A673 (cell line): ENCODE measurements around the gene CEP57L1.

Experiments used
- EZH2 ChIP-seq: fragments of 200-600 bp; sonication (generic); IDR thresholded peaks from 2 replicates; pipeline ENCODE4 v1.6.1; 2017; ENCODE audit warnings: borderline replicate concordance, low read depth, mild to moderate bottlenecking, mixed read lengths, antibody characterized with exemption, low read length; ENCODE audit not compliant: poor library complexity, severe bottlenecking
- TF ChIP-seq, protein P1 (sequence below): fragments of 300-800, 200-600 bp; sonication (generic); conservative IDR thresholded peaks from 2 replicates; pipeline ENCODE4 v1.5.1; 2017; ENCODE audit warnings: low read depth, mild to moderate bottlenecking, antibody characterized with exemption, low read length, moderate library complexity, mixed read lengths

DNA sequence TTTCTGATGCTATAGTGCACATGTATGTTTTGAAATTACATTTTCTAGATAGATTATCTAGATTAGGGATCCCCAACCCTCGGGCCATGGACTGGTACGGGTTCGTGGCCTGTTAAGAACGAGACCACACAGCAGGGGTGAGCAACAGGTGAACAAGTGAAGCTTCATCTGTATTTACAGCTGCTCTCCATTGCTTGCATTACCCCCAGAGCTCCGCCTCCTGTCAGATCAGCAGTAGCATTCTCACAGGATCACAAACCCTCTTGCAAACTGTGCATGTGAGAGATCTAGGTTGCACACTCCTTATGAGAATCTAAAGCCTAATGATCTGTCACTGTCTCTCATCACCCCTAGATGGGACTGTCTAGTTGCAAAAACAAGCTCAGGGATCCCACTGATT is 10.4 kb downstream of the CEP57L1 start:
- TF ChIP-seq, protein P1, sequence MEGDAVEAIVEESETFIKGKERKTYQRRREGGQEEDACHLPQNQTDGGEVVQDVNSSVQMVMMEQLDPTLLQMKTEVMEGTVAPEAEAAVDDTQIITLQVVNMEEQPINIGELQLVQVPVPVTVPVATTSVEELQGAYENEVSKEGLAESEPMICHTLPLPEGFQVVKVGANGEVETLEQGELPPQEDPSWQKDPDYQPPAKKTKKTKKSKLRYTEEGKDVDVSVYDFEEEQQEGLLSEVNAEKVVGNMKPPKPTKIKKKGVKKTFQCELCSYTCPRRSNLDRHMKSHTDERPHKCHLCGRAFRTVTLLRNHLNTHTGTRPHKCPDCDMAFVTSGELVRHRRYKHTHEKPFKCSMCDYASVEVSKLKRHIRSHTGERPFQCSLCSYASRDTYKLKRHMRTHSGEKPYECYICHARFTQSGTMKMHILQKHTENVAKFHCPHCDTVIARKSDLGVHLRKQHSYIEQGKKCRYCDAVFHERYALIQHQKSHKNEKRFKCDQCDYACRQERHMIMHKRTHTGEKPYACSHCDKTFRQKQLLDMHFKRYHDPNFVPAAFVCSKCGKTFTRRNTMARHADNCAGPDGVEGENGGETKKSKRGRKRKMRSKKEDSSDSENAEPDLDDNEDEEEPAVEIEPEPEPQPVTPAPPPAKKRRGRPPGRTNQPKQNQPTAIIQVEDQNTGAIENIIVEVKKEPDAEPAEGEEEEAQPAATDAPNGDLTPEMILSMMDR = no peak
- TF ChIP-seq EZH2 = no peak
